Stomach (tissue), 9 donors: ENCODE results near the gene PRRG2. TPM values are rescaled to one million over a fixed set of nuclear protein-coding genes. Genes with fewer than 3 reads are reported as not detected.

Source experiments
- DNase-seq, 2 donors: peaks; one replicate each; pipeline versions ENCODE4 v3.0.0 to v3.0.0-alpha.2; 2013 to 2019
- H3K27ac ChIP-seq, 5 donors: fragments of 200-600 bp in 4 of 5; sonication (generic) in 4 of 5; one replicate each; pipeline ENCODE4 v1.5.1; 2013 to 2019; ENCODE audit warnings: mild to moderate bottlenecking in 1 of 5, moderate library complexity in 1 of 5
- H3K27me3 ChIP-seq, 3 donors: fragments of 200-600 bp; sonication (generic); one replicate each; pipeline ENCODE4 v1.5.1; 2017 to 2019; ENCODE audit warnings: mixed run types in 1 of 3
- H3K36me3 ChIP-seq, 4 donors: fragments of 200-600 bp; sonication (generic); 1 replicate in 3 of 4; 2 replicates in 1 of 4; pipeline ENCODE4 v1.5.1; 2016 to 2019
- H3K4me1 ChIP-seq, 4 donors: fragments of 200-600 bp; sonication (generic); one replicate each; pipeline ENCODE4 v1.5.1; 2016 to 2019
- H3K4me3 ChIP-seq, 4 donors: fragments of 200-600 bp; sonication (generic) in 3 of 4; one replicate each; pipeline ENCODE4 v1.5.1; 2016 to 2019; ENCODE audit warnings: mild to moderate bottlenecking in 1 of 4
- H3K9me3 ChIP-seq, 4 donors: fragments of 200-600 bp; sonication (generic); one replicate each; pipeline ENCODE4 v1.5.1; 2016 to 2019
- CTCF ChIP-seq, 7 experiments: fragments of 450-650 bp in 4 of 7; fragments of 200-600 bp in 3 of 7; sonication (generic) in 3 of 7; IDR thresholded peaks; one replicate each; pipeline ENCODE4 v1.5.1; 2016 to 2019; ENCODE audit warnings: antibody characterized with exemption in 7 of 7, control low read depth in 2 of 7, mild to moderate bottlenecking in 1 of 7
- EP300 ChIP-seq: sonication (generic); formaldehyde crosslinking; IDR thresholded peaks from one replicate; pipeline ENCODE4 v1.6.1; 2017; ENCODE audit warnings: antibody characterized with exemption
- POLR2A ChIP-seq, 4 donors: fragments of 450-650 bp; IDR thresholded peaks; one replicate each; pipeline ENCODE4 v1.6.1; 2016; ENCODE audit warnings: antibody characterized with exemption in 4 of 4, control low read depth in 2 of 4, mild to moderate bottlenecking in 1 of 4, moderate library complexity in 1 of 4
- POLR2AphosphoS5 ChIP-seq, 3 donors: sonication (generic); formaldehyde crosslinking; IDR thresholded peaks; one replicate each; pipeline ENCODE4 v1.6.1; 2016; ENCODE audit warnings: antibody characterized with exemption in 3 of 3
- WGBS, 5 donors: extraction: QIAGEN DNeasy Blood & Tissue Kit in 3 of 5; methylation state at CpG; one replicate each; pipeline versions ENCODE4 v1.1.5 to v1.1.7; 2013 to 2018; 5-methylcytosine and 5-hydroxymethylcytosine counted together
- intact Hi-C: fragments of 100-400 bp; cut with DNase I; formaldehyde crosslinking; loops from one replicate; pipeline ENCODE4 v1.15.1; 2023; ENCODE audit warnings: low total_unique reads
- polyA plus RNA-seq, 3 donors: library from polyadenylated mRNA; stranded (reverse); fragments of 200-250 nt; gene quantifications; one replicate each; pipeline ENCODE4 v1.2.3, GENCODE V29; 2013
- total RNA-seq, 5 donors: library from RNA; depleted of rRNA; stranded (reverse); fragments of >200 nt; gene quantifications; one replicate each; pipeline versions ENCODE4 v1.1.0 to v1.2.3, GENCODE V29; 2014 to 2016
- donor health status: healthy with polysubstance abuse.
- donor health status: Bipolar disorder and iron deficiency.
- donor health status: healthy.

PRRG2 gene
- total and polyA plus RNA-seq, 8 donors = 5.9 to 14.7 (median 9.5) TPM; not detected in 2

- DNase-seq = no peak
- intact Hi-C loops = no loop called here
- peaks cover 21 to 35% (median 27%) of the 10 kb centered on the region in 4 donors for H3K4me1 ChIP-seq
- peaks cover 74 to 84% (median 83%) of the 10 kb centered on the region in 4 donors for H3K36me3 ChIP-seq
- WGBS, 5 donors = 95 to 97% (median 95%) methylated on average over 50 to 65 of the region's 65 CpGs
- H3K9me3 ChIP-seq = no peaks in the 10 kb centered on the region
- no peak overlapping the region for H3K4me3 ChIP-seq
- H3K27me3 ChIP-seq = no peaks in the 10 kb centered on the region
- no peak overlapping the region for H3K27ac ChIP-seq
- TF ChIP-seq POLR2AphosphoS5 (IDR thresholded peaks at IDR 0.05) = no peak
- no peak for TF ChIP-seq POLR2A (IDR thresholded peaks at IDR 0.05)
- TF ChIP-seq EP300 = no peak
- no peak for TF ChIP-seq CTCF (IDR thresholded peaks at IDR 0.05)
Observed at GRCh38 chr19:49596954-49597702, 16.0 kb downstream of the PRRG2 start.

DNA sequence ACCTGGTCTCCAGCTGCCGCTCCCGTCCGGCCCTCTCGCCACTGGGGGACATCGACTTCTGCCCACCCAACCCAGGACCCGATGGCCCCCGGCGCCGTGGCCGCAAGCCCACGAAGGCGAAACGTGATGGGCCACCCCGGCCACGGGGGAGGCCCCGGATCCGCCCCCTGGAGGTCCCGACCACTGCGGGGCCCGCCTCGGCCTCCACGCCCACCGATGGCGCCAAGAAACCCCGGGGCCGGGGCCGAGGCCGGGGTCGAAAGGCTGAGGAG is 16.5 kb downstream of the PRRG2 start:
- peaks cover 79 to 89% (median 88%) of the 10 kb centered on the region in 4 donors for H3K36me3 ChIP-seq
- DNase-seq = no peak
- no peak for TF ChIP-seq EP300
- TF ChIP-seq CTCF (IDR thresholded peaks at IDR 0.05) = no peak
- no peak for TF ChIP-seq POLR2A (IDR thresholded peaks at IDR 0.05)
- TF ChIP-seq POLR2AphosphoS5 (IDR thresholded peaks at IDR 0.05) = no peak
- H3K4me1 ChIP-seq = peaks cover 16 to 30% (median 22%) of the 10 kb centered on the region in 4 donors
- intact Hi-C loops = no loop called here
- WGBS, 5 donors = 92 to 97% (median 94%) methylated on average over 20 to 29 of the region's 29 CpGs
- H3K27ac ChIP-seq = no peak overlapping the region
- no peak overlapping the region for H3K4me3 ChIP-seq
- no peaks in the 10 kb centered on the region for H3K27me3 ChIP-seq
- no peaks in the 10 kb centered on the region for H3K9me3 ChIP-seq

DNA sequence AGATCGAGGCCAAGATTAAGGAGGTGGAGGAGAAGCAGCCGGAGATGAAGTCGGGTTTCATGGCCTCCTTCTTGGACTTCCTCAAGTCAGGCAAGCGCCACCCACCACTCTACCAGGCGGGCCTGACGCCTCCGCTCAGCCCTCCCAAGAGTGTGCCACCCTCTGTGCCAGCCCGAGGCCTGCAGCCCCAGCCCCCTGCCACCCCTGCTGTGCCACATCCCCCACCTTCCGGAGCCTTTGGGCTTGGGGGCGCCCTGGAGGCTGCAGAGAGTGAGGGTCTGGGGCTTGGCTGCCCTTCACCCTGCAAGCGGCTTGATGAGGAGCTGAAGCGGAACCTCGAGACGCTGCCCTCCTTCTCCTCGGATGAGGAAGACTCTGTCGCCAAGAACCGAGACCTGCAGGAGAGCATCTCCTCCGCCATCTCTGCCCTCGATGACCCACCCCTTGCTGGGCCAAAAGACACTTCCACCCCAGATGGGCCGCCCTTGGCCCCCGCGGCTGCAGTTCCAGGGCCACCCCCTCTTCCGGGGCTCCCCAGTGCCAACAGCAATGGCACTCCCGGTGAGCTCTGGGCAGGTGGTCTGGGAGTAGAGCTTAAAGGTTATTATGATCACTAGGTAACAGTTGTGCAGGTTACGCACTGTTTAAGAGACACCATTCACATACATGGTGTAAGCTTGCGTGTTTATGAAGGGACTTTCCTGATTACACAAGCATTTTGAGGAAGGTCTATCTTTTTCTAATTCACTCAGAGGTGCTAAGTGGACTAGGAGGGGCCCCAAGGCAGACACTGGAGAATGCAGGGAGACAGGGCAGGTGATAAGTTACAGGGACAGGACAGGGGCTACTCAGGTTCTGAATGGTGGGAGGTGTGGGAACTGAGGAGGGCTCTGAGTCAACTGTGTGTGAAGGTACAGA is 18.5 kb downstream of the PRRG2 start:
- Histone ChIP-seq H3K9me3 (no peaks in the 10 kb centered on the region), H3K4me3 (no peak overlapping the region), H3K4me1 (peaks cover 0 to 10% (median 3%) of the 10 kb centered on the region in 4 donors), H3K27ac (no peak overlapping the region), H3K36me3 (peaks cover 92 to 100% (median 100%) of the 10 kb centered on the region in 4 donors), H3K27me3 (no peaks in the 10 kb centered on the region)
- DNase-seq = no peak
- WGBS, 5 donors = 91 to 95% (median 93%) methylated on average over 14 to 26 of the region's 26 CpGs
- intact Hi-C loops = no loop called here
- TF ChIP-seq CTCF (IDR thresholded peaks at IDR 0.05) (no peak), POLR2AphosphoS5 (IDR thresholded peaks at IDR 0.05) (no peak), EP300 (no peak), POLR2A (IDR thresholded peaks at IDR 0.05) (no peak)

DNA sequence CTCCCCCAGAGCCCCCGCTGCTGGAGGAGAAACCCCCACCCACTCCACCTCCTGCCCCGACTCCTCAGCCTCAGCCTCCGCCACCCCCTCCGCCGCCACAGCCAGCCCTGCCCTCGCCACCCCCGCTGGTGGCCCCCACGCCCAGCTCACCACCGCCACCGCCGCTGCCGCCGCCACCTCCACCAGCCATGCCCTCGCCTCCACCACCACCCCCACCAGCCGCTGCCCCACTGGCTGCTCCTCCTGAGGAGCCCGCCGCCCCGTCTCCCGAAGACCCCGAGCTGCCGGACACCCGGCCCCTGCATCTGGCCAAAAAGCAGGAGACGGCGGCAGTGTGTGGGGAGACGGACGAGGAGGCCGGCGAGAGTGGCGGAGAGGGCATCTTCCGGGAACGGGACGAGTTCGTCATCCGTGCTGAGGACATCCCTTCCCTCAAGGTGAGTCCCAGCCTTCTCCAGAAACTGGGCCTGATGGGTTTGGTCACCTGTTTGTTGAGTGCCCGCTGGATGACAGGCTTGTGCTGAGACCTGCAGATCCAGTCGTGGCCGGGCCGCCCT is 20.4 kb downstream of the PRRG2 start:
- Histone ChIP-seq H3K9me3 (no peaks in the 10 kb centered on the region), H3K4me1 (peaks cover 0 to 8% (median 0%) of the 10 kb centered on the region in 4 donors), H3K4me3 (no peak overlapping the region), H3K36me3 (peaks cover 79 to 100% (median 99%) of the 10 kb centered on the region in 4 donors), H3K27me3 (no peaks in the 10 kb centered on the region), H3K27ac (no peak overlapping the region)
- TF ChIP-seq POLR2A (IDR thresholded peaks at IDR 0.05) (no peak), POLR2AphosphoS5 (IDR thresholded peaks at IDR 0.05) (no peak), CTCF (IDR thresholded peaks at IDR 0.05) (no peak), EP300 (no peak)
- no peak for DNase-seq
- 95 to 98% (median 96%) methylated on average over 20 to 38 of the region's 38 CpGs for WGBS, 5 donors
- intact Hi-C loops = no loop called here
